GM23248 (cell line): ENCODE measurements around the gene ATP7B.

ENCODE experiments used
- EZH2 ChIP-seq: fragments of 200-600 bp; sonication (generic); IDR thresholded peaks from 2 replicates; pipeline ENCODE4 v1.6.1; 2018; ENCODE audit warnings: antibody characterized with exemption, mild to moderate bottlenecking; ENCODE audit not compliant: insufficient read depth, poor library complexity, severe bottlenecking
- EZH2phosphoT487 ChIP-seq: fragments of 200-600 bp; sonication (generic); IDR thresholded peaks from 2 replicates; pipeline ENCODE4 v1.6.1; 2018; ENCODE audit warnings: antibody characterized with exemption, moderate library complexity, mild to moderate bottlenecking, low read depth; ENCODE audit not compliant: insufficient read depth

DNA sequence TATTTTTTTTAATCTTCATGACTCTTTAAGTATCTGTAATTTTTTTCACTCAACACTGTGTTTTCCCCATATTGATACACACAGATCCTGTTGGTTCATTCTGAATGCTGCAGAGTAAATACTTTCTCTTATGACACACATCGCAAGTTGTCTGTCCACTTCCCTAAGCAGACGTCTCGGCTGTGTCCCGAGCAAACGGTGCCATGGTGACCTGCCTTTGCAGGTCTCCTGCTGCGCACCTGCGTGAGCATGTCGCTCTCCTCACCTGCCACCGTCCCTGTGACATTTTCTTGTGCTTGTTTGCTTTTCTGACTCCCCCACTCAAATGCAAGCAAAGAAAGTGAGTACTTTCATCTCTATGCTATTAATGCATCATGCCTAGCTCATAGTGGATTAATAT is 91.7 kb downstream of the ATP7B start:
- TF ChIP-seq EZH2phosphoT487 (no peak), EZH2 (no peak)
